ENCODE results near the gene NOTCH1.

Gene NOTCH1

DNA sequence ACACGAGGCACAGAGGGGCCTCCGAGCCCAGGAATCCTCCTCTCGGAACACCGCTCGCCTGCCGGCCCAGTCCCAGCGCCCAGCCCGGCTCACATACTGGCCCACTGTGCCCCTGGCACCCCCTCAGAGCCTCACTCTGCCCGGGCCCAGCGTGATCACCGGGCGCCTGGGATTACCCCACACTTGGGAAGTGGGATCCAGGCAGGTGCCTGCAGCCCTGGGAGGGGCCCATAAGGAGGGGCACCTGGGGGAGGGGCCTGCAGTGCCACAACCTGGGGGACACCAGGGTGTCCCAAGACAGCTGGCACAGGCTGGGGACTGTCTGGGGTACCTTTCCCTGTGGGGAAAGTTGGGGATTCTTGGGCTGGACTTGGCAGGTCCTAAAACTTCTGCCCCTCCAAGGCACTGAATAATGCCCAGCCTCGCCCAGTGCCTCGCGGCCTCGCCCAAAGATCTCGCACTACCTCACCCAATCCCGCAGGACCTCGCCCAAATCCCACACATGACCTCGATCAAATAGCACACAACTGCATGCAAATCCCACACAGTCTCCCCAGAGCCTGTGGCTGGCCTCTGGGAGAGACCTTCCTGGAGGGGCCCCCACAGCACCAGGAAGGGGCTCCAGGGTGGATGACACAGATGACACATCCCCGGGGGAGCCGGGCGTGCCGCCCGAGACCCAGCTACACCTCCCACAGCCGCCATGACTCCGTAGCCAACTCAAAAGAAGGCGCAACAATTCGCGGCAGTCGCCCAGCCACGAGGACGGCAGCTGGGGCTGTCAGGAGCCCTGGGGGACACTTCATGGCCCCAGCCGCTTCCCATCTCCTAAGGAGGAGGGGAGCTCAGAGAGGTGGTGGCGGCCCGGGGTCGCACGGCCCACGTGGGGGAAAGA is 13.7 kb downstream of the NOTCH1 start:
- DNase-seq (ENCODE audit: low spot score): no peak

DNA sequence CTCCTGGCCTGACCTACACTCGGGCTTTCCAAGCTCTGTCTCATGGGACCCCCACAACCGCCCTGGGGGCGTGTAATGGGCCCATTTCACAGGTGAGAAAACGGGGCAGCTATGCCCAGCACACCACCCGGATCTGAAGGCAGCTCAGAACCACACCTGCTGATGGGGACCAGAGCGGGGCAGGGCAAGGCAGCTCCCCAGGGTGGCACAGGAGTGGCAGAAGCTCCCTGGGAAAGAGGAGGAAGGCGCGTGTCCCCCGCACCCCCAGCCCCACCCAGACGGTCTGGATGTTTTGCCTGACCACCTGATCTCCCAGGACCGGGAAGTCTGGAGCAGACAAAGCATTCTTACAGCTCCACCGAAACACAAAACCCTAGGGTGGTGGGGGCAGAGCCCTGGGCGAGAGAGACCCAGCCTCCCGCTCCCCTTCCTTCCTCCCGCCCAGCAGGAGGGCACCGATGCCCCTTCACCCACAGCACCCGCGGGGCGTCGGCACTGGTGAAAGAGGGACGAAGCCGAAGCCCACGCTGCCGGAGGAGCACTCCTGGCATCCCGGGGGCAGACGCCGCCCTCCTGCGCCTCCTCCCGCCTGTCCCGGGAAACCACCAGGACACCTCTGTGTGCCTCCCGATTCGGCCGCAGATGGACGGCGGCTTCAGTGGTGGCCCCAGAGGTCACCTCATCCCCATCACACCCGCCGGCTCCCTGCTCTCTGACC is 14.5 kb downstream of the NOTCH1 start:
- no peak for DNase-seq (ENCODE audit: low spot score)

DNA sequence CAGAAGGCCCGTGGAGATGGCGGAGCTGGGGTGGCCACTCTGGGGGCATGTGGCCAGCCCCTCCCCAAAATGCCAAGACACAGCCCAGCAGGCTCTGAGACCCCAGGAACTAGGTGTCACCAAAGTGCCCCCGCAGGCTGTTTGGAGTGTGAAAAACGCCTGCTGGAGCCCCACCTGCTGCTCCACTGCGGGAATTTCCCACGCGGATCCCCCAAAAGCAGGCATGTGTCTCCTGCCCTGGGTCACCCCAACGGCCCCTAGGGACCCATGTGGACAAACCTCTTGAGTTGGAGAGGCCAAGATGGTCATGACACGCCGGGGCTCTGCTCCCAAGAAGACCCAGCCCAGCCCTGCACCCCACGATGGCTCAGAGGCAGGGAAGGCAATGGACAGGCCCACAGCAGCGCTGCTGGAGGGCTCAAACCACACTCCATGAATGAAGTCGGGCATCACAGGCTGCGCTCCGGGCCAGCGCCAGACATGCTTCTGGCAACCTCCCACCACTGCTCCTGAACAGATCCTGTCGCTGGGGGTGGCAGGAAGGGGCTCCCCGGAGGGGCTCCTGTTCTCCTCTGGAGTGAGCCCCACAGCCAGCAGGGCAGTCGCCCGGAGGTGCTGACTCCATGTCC is 15.3 kb downstream of the NOTCH1 start:
- no peak for DNase-seq (ENCODE audit: low spot score)

DNA sequence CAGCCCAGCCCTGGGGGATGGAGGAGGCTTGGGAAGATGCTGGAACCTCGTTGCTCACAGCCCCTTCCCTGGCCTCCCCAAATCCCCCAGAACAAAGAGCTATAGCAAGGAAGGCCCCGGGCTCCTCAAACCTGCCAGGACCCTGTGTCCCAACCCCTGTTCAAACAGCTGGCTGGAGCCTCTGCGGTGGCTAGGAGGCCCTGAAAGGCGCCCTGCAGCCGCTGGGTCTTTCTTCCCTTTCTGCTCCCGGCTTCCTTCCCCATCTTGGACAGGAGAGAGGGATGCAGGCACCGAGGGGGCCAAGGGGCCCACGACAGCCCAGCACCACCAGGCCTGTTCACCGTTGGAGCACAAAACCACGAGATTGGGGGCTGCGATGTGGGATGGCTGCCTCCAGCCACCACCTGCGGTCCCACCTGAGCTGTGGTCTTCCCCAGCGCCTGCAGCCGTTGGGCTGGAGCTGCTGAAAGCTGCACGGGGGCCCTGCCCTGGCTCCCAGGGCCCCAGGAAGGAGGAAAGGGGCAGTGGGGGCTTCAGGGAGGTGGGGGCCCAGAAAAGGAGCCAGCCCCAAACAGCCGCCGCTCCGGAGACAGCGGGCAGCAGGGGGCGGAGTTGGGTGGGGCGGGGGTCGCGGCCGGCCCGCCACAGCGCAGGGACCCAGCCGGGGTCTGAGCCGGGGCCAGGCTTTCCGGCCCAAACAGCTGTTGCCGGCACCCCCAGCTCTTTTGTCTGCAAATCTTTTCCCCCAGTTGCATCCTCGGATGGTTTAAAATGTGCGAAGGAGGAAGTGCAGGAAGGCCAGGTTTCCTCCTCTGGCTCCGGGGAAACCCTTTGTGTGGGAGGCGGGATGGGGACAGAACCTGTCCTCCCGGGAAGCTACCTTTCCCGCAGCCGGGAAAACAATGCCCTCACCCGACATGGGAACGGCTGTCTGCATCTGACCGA is 16.1 kb downstream of the NOTCH1 start:
- DNase-seq (ENCODE audit: low spot score): peak; percentile 89

DNA sequence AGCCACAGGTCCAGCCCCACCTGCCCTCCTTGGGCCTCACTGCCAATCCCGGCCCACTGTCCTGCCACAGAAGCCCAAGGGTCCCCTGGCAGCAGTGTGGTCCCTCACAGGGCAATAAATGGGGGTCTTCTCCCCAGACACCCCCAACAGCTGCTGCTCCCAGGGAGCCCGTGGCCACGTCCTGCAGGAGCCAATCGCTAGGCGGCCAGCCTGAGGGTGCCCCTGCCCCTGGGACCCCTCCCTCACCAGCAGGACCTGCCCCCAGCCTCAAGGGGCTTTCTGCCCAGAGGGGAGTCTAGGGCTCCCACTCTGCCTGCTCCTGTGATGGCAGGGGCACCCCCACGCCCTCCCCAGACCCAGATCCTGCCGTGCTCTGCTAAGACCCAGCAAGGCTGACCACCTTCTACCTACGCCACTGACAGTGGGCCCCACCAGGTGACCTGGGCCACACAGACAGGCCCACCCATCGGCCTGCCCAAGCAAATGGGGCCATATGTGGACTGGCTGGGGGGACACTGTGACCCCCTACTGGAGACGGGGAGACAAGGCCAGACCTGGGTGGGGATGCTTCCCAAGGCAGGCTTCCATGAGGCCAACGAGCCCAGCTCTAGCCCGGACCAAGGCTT is 17.0 kb downstream of the NOTCH1 start:
- DNase-seq (ENCODE audit: low spot score): no peak

DNA sequence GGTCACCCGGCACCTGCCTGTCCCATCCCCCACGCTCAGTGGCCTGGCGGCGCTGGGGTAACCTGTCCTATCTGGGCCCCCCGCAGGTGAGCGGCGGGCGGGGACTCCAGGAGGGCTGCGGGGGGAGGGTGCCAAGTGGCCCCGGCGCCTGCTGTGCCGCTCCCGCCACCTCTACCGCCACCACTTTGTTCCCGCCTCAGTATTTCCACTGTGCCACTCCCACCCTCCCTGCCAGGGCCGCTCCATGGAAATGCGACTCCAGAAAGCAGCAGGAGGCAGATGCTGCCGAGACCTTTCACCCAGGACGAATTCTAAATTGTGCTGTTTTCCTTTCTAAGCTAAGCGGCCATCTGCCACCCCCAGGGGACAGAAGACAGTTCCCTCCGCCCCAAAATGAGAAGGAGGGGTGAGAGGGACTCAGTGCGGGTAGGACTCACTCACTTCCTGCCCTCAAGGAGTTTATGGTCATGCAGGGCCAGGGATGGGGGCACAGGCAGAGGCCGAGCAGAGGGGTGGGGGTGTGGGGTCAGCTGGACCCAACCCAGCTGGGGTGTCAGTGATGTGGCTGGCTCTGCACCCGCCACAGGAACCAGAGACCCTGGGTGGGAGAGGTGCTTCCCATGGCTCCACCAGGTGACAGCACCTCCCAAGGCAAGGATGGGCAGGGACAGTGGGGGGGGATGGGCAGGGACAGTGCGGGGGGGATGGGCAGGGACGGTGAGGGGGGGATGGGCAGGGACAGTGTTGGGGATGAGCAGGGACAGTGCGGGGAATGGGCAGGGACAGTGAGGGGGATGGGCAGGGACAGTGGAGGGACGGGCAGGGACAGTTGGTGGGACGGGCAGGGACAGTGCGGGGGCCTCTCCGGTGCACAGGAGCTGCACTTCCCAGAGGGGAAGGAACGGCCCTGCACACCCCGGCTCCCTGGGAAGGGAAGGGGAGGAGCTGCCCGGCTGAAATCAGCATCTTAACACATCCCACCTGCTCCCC is 17.8 kb downstream of the NOTCH1 start:
- DNase-seq (ENCODE audit: low spot score): no peak

DNA sequence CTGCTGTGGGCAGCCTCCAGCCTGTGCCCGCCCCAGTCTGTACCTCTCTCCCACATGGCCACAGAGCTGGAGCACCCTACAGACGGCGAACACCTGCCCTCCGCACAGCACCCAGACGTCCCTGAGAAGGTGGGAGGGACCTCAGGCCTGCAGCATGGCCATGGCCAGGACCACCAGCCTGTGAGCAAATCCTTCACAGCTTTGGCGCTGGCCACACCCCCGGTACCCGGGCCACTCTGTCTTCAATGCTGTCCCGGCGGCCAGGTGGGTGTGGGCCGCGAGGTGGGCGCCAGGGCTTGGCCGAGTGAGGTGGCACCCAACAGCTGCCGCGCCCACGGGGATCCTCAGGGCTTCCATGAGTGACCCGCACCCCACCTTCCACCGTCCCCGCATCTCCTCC is 18.7 kb downstream of the NOTCH1 start:
- no peak for DNase-seq (ENCODE audit: low spot score)

DNA sequence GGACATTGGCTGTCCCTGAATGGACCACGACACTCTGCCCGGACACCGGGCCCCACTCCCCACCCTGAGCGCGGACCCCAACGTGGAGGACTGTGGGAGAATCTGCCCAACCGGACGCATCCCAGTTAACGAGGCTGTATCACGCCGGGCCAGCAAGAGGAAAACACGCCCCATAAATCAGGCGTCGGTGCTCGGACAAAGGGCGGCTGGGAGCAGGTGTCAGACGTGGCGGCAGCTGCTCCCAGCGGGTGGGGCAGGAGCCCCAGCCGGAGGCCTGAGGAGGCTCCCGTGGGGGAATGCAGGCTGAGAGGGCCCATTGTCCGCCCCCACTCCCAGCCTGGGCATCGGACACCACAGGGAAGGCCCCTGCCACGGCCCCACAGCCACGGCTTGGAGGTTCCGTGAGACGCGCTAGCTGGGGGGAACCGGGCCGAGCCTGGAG is 19.2 kb downstream of the NOTCH1 start:
- DNase-seq (ENCODE audit: low spot score): no peak

DNA sequence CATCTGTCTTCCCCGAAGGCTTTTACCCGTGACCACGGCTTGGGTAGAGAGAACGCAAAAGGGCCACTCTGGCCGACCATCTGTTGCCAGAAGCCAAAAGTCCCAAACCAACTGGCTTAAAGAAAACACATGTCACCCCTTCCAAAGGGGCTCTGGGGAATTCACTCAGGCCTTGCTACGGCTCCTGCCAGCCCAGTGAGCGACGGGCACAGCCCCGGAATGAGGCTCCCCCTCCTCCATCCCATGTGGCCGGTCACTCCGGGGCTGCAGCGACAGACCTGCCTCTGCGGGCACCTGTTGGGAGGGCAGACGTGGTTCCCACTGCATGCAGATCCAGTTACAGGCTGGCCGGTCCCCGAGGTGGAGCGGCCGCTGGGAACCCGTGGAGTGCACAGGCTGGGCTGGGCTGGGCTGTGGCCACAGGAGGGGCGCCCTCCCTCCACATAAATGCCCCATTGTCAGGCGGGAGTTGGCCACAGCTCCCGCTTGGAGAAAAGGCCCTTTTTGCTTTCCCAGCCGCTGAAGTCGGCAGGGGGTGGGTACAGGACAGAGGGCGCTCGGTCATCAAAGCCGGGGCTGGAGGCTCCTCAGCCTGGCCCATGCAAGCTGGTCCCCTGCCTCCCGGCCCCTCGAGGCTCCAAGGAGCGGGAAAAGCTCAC is 19.9 kb downstream of the NOTCH1 start:
- no peak for DNase-seq (ENCODE audit: low spot score)

DNA sequence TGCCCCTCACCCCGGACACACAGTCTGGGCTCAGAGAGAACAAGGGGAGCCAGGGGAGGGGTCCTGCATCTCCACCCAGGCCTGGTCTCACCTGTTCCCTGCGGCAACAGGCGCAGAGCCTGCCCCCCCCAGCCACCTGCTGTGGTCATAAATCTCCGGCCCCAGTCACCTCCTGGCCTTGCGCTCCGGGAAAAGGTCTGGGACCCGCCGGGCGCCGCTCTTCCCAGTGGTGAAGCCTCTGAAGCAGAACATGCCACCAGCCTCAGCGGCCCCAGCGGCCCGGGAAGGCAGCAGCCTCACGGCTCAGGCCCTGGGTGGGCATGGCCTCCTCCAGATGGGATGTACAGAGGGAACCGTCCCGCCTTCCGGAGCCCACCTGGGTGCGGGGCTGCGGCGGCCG is 20.6 kb downstream of the NOTCH1 start:
- DNase-seq (ENCODE audit: low spot score): no peak

DNA sequence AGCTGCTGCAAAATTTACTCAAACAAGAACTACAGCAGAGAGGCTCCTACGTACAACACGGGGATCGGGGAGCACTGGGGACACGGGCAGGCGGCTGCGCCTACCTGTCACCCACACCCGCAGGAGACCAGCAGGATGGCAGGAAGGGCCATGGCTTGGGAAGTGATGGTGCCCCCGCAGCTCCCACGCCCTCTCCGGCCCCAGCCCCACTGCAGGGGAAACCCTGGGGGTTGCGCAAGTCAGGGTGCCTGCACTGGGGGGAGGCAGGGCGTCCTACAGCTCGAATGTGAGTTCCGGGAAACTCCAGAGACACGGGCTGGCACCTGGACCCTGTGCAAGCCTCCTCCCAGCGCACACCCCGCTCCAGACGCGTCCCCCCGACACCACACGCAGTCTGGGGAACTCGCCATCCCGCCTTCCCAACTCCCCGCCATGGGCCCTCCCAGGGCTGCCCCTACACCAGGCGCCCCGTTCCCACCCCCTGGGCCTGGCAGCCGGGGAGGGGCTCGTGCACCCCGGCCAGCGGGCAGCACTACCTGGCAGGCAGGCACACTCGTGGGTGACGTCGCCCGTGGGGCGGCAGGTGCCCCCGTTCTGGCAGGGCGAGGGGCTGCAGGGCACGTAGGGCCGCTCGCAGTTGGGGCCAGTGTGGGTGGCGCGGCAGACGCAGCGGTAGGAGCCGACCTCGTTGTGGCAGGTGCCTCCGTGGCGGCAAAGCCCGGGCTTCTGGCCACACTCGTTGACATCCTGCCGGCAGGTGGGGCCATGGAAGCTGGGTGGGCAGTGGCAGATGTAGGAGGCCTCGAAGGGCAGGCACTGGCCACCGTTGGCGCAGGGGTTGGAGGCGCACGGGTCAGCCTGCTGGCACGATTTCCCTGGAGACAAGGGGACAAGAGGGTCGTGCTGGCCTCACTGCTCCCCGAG is 23.3 kb downstream of the NOTCH1 start:
- no peak for DNase-seq (ENCODE audit: low spot score)

DNA sequence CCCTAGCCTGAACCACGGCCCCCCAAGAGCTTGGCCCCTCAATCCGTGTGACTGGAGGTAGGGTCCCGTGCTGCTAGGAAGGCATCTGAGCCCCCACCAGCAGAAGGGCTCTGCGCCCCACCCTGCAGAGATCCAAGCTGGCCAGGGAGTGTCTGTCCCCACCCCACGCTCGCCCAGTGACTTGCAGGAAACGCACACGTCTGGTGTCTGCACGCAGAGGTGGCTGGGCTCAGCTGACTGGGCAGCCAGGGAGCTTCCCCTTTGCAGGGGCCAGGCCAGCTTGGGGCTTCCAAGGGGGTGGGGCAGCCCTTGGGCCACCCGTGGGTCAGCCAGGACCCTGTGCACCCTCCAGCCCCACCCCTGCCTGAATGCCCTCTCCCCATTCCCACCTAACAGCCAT is 24.3 kb downstream of the NOTCH1 start:
- peak; percentile 57 for DNase-seq (ENCODE audit: low spot score)

DNA sequence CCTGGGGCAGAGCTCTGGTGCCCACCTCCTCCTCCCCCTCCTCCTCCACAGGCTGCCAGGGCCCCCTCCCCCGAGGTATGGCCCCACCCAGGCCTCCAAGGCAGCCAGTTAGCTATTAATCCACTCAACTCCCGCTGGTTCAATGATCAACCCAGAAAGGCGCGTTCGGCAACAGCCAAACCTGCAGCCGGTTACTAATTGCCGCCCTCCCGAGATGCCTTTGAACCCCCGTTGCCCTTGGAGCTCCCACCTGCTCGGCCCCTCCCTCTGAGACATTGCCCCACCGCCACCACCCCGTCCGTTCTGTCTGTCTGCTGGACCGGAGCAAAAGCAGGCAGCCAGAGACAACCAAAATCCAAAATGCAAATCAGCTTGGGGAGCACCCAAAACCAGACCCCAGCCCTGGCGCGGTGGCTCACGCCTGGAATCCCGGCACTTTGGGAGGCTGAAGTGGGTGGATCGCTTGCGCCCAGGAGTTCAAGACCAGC is 25.8 kb downstream of the NOTCH1 start:
- no peak for DNase-seq (ENCODE audit: low spot score)

DNA sequence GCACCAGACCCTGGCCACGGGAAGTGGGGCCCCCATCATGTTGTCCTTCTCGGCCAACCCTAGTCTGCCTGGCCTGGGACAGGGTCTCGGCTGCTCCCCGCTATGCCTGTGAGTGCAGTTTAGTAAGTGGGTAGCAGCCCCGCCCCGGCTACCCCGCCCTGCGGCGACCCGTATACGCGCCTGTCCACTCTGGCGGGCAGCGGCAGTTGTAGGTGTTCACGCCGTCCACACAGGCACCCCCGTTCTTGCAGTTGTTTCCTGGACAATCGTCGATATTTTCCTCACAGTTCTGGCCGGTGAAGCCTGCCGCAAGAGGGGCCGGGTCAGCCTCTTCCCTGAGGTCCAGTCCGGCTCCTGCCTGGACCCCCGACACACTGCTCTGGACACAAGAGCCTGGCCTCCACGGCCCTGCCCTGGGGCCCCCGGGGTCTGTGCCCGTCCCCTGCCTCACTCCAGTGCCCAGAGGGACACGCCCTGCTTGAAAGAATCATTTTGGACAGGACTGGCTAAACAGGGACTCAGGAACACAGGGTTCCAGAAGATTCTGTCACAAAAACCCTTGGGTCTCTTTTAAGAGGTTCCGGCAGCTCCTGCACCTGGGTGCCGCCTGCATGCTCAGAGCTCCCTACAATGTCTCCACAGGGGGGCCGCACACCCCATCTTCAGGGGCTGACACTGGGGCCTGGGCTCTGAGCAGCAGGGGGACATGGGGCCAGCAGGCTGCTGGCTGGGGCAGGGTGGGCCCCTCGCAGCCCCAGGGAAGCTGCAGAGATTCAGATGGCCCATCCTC is 26.4 kb downstream of the NOTCH1 start:
- DNase-seq (ENCODE audit: low spot score): no peak

DNA sequence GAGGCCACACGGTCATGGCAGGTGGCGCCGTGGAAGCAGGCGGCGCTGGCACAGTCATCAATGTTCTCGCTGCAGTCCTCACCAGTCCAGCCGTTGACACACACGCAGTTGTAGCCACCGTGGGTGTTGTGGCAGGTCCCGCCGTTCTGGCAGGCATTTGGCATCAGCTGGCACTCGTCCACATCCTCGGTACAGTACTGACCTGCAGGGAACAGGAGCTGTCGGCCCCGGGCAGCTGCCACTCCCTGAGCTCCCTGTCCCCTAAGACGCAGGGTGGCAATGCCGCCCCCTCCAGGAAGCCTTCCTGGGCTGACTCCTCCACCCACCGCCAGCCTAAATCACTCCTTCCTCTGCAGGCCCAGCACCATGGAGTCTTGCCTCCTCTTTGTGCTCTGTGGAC is 27.2 kb downstream of the NOTCH1 start:
- no peak for DNase-seq (ENCODE audit: low spot score)

DNA sequence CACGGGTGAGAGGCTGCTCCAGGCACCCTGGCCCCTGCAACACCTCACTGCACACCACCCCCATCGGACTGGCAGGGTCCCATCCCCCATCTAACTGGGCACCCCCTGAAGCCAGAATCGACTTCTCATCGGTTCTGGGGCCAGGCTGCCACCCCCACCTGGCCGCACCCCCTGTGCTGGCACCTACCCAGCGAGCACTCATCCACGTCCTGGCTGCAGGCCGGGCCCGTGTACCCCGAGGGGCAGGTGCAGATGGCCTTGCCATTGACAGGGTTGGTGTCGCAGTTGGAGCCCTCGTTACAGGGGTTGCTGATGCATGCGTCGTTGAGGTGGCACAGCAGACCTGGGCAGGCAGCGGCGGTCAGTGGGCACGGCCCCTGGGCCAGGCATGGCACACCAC is 27.9 kb downstream of the NOTCH1 start:
- no peak for DNase-seq (ENCODE audit: low spot score)

DNA sequence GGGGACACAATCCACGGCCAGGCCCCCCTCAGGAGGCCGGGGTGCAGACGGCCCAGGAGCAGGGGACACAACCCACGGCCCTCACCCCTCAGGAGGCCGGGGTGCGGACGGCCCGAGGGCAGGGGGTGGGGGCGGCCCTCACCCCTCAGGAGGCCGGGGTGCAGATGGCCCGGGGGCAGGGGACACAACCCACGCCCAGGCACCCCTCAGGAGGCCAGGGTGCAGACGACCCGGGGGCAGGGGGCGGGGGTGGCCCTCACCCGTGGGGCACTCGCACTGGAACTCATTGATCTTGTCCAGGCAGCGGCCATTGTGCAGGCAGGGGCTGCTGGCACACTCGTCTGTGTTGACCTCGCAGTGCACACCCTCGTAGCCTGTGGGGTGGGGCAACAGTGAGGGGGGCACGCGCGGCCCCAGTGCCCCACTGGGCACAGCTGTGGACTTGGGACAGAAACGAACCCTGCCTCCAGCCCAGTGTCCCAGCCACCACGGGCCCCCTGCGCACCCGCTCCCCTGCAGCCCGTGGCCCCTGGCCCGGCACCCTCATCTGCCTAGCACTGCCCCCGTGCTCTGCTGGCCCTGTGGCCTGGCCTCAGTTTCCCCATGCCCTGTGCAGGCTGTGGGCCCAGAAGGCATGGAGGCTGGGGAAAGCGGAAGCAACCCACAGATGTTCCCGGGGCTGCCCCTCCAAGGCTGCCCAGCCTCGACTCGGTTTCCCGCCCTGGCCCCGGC is 28.7 kb downstream of the NOTCH1 start:
- DNase-seq (ENCODE audit: low spot score): no peak

All from kidney capillary endothelial cell (primary cell).